Measurements from ENCODE around the gene PRM3. TPM values are rescaled to one million over a fixed set of nuclear protein-coding genes. Genes with fewer than 3 reads are reported as not detected.

PRM3 gene
- total RNA-seq, 1 experiment from 2014 or later = not detected

DNA sequence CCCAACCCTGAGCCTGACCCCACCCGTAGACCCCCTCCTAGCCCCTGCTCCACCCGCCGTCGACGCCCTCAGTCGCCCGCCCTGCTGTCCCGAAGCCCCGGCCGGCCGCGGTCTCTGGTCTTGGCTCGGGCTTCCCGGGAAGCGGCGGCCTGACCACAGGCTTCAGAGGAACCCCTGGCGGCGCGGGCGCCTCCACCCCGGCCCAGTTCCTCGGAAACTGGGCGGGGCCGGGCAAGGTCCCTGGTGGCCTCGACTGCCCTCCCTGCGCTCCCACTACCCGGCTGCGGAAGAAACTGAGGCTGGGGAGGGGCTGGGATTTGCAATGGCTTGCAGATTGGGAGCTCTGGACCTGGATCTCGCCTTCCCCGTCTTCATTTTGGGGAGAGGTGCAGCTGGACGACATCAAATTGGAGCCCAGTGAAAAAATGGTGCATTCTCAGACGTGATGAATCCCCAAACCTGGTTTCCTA, 16.7 kb downstream of the PRM3 start:
- H3K27ac Mint-ChIP-seq (ENCODE audit: unreplicated experiment) = peak overlapping the region; percentile 95
- H3K4me1 ChIP-seq = peaks cover 32% of the 10 kb centered on the region

DNA sequence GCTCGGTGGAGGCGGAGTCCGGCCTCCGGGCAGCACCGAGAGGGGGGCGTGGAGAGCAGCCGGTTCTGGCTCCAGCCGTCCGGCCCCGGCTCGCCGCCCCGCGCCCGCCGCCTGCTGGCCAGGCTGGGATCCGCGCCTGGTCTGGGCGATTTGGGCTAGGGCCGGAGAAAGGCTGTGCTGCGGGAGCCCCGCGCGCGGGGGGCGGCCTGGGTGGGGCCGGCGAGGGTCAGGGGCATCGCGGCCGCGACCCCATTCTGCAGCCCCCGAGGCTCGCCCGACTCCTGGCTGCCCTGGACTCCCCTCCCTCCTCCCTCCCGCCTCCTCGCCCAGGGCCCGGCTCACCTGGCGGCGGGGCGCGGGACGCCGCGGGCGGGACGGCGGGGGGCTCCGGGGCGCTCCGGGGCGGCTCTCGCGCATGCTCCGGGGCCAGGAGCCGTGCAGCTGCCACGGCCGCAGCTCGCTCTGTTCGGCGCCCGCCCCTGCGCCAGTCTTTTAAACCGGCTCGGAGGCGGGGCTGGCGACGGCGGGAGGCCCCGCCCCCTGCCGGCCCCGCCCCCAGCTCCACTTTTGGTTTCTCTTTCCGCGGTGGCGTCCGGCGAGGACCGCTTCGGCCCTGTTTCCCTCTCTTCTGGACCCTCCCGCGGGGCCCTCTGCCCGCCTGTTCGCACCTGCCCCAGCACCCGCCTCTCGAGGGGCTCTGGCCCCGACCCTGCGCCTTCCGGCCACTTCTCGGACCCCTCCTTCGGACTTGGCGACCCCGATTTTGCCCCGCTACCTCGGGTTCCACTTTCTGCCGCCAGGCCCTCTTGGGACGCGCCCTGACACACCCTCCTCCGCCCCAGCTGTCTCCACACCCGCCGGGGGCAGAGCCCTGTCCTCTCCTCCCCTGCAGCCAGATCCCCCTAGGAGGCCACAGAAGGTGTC, 17.4 kb downstream of the PRM3 start, which contains the start of gene SOCS1:
Gene SOCS1 (minus strand): TSS at position 468 of the 924 bp plus-strand sequence. CDS start 726 bp downstream, outside the sequence.
- POLR2A ChIA-PET = interaction anchor here (0.5 to 3.6 kb wide), 35 partner anchors 16 to 869 kb away, joined by 3 to 21 read pairs (median 6); partner anchors contain the start of genes PRM3 and SNX29
- CTCF ChIA-PET = interaction anchor here (0.6 to 2.4 kb wide), 27 partner anchors 15 to 293 kb away, joined by 3 to 29 read pairs (median 4); no protein-coding TSS in a partner anchor
- TF ChIP-seq, protein P1, sequence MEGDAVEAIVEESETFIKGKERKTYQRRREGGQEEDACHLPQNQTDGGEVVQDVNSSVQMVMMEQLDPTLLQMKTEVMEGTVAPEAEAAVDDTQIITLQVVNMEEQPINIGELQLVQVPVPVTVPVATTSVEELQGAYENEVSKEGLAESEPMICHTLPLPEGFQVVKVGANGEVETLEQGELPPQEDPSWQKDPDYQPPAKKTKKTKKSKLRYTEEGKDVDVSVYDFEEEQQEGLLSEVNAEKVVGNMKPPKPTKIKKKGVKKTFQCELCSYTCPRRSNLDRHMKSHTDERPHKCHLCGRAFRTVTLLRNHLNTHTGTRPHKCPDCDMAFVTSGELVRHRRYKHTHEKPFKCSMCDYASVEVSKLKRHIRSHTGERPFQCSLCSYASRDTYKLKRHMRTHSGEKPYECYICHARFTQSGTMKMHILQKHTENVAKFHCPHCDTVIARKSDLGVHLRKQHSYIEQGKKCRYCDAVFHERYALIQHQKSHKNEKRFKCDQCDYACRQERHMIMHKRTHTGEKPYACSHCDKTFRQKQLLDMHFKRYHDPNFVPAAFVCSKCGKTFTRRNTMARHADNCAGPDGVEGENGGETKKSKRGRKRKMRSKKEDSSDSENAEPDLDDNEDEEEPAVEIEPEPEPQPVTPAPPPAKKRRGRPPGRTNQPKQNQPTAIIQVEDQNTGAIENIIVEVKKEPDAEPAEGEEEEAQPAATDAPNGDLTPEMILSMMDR (IDR thresholded peaks at IDR 0.05; ENCODE audit: insufficient read depth in 1 of 2, low read depth in 1 of 2, low read length in 1 of 2, severe bottlenecking in 1 of 2, unreplicated experiment in 1 of 2) = peak in 1 of 2 experiments; percentile 83
- no peaks in the 10 kb centered on the region for H3K9me3 Mint-ChIP-seq (ENCODE audit: unreplicated experiment)
- H3K4me1 ChIP-seq = peaks cover 27% of the 10 kb centered on the region
- peak within 1 kb of the TSS; percentile 95 for H3K27ac Mint-ChIP-seq (ENCODE audit: unreplicated experiment)
- intact Hi-C loops (cut with micrococcal nuclease; ENCODE audit: unreplicated experiment) = loop anchor here (1.0 to 10.0 kb wide), 5 partner anchors 23 to 285 kb away; no protein-coding TSS in a partner anchor
- no peaks in the 10 kb centered on the region for H3K27me3 ChIP-seq (replicated peaks; ENCODE audit: control insufficient read depth, insufficient read depth, low read length)
- H3K4me1 Mint-ChIP-seq (ENCODE audit: low read depth, unreplicated experiment) = peaks cover 24% of the 10 kb centered on the region
- H3K4me3 ChIP-seq (ENCODE audit: low read depth, low read length) = peak within 1 kb of the TSS; percentile 81
- H3K27me3 Mint-ChIP-seq (ENCODE audit: insufficient read depth, unreplicated experiment) = no peaks in the 10 kb centered on the region
- no TSS peak for BruUV-seq (replicated peaks)
- H3K9me3 ChIP-seq = no peaks in the 10 kb centered on the region
- peak within 1 kb of the TSS; percentile 97 for H3K4me3 Mint-ChIP-seq (ENCODE audit: unreplicated experiment)
- H3K36me3 Mint-ChIP-seq (ENCODE audit: insufficient read depth, unreplicated experiment) = peaks cover 38% of the 10 kb centered on the region
- peak; percentile 79 to 91 for DNase-seq
- no peaks in the 10 kb centered on the region for H3K36me3 ChIP-seq (ENCODE audit: control insufficient read depth, insufficient read depth, low read length)

More for the DNA sequence above, 16.7 kb downstream of the PRM3 start:
- Histone ChIP-seq H3K36me3 (ENCODE audit: control insufficient read depth, insufficient read depth, low read length) (no peaks in the 10 kb centered on the region), H3K4me3 (ENCODE audit: low read depth, low read length) (peak overlapping the region; percentile 81), H3K27me3 (replicated peaks; ENCODE audit: control insufficient read depth, insufficient read depth, low read length) (no peaks in the 10 kb centered on the region), H3K9me3 (no peaks in the 10 kb centered on the region)
- peak; percentile 65 to 66 for DNase-seq
- TF ChIP-seq, protein P1 (IDR thresholded peaks at IDR 0.05; ENCODE audit: insufficient read depth in 1 of 2, low read depth in 1 of 2, low read length in 1 of 2, severe bottlenecking in 1 of 2, unreplicated experiment in 1 of 2) = no peak
- Mint-ChIP-seq H3K9me3 (ENCODE audit: unreplicated experiment) (no peaks in the 10 kb centered on the region), H3K27me3 (ENCODE audit: insufficient read depth, unreplicated experiment) (no peaks in the 10 kb centered on the region), H3K4me1 (ENCODE audit: low read depth, unreplicated experiment) (peaks cover 26% of the 10 kb centered on the region), H3K4me3 (ENCODE audit: unreplicated experiment) (peak overlapping the region; percentile 97), H3K36me3 (ENCODE audit: insufficient read depth, unreplicated experiment) (peaks cover 38% of the 10 kb centered on the region)
- POLR2A ChIA-PET = interaction anchor here (0.5 to 3.6 kb wide), 25 partner anchors 16 to 868 kb away, joined by 3 to 21 read pairs (median 6); partner anchors contain the start of gene PRM3
- intact Hi-C loops (cut with micrococcal nuclease; ENCODE audit: unreplicated experiment) = loop anchor here (1.0 to 10.0 kb wide), 5 partner anchors 22 to 152 kb away; no protein-coding TSS in a partner anchor
- CTCF ChIA-PET = interaction anchor here (0.7 to 2.4 kb wide), 13 partner anchors 14 to 293 kb away, joined by 3 to 29 read pairs (median 3); no protein-coding TSS in a partner anchor
- no TSS peak for BruUV-seq (replicated peaks)
